Measurements from ENCODE around the gene SPOCK2.

The SPOCK2 gene

DNA sequence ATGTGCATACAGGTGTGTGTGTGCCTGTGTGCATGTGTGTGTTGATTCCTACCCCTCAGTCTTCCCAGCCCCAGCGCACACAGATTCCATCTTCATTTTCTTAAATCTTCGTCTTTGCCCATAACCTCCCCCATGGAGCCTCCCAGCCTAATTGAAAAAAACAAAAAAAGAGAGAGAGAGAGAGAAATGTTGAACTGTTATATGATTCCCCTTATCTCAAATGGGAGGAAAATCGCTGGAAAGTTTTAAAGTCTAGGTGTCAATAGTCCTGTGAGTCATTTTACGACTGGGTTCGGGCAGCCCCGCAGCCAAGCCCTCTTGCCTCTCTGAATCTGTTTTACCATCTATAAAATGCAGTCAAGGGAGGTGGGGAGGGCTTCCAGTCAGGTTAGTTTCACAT, 60.9 kb downstream of the SPOCK2 start:
- DNase-seq, result no peak
- ATAC-seq, result peak; percentile 36

DNA sequence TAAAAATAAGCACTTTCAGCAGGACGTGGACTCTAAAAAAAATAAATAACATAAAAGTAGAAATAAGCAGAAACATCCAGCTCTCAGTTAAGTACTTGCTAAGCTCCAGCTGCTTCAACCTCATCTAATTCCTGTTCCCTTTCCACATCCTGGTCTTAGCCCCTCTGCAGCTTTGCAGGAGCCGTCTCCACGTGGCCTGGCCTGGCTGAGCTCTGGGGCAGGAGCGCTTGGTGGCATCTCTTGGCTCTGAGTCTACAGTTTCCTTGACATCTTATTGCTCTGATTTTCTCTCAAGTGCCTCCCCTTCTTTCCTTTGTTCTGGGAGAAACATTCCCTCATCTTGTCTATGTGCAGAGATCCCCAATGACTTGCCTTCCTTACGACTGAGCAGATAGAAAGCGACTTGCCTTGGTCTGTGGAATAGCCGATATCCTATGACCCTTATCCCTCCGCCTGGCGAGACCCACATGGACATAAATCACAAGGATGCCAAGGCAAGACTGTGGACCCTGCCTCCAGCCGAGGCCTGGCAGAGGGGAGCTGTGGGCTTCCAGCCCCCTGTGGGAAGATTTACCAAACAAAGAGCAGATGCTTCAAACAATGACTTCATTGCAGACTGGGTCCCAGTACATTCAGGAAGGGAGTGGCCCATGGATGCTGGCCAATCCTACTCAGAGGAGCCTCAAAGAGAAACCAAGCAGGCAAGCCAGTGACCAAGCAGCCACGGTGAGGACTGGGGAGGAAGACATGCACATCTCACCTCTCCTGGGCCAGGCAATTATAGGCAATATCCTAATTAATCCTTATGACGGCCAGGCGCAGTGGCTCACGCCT, 61.9 kb downstream of the SPOCK2 start:
- no peak for ATAC-seq

DNA sequence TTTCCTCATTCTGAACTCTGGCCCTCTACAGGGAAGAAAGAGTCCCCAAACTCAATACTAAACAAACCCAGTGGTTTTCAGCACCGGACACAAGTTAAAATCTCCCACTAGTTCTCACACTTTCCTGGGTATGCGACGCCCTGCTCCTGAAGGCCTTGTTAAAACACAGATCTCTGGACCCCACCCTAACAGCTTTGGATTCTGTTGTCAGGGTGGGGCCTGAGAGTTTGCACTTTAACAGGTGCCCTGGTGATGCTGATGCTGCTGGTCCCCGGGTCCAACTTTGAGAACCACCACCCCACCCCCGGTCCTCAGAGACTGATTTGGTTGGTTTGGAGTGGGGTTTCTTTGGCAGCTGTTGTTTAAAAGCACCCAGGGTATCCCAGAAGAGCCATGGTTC, 62.5 kb downstream of the SPOCK2 start:
- ATAC-seq (no peak), DNase-seq (no peak)

More for the DNA sequence above, 61.9 kb downstream of the SPOCK2 start:
- no peak for DNase-seq

DNA sequence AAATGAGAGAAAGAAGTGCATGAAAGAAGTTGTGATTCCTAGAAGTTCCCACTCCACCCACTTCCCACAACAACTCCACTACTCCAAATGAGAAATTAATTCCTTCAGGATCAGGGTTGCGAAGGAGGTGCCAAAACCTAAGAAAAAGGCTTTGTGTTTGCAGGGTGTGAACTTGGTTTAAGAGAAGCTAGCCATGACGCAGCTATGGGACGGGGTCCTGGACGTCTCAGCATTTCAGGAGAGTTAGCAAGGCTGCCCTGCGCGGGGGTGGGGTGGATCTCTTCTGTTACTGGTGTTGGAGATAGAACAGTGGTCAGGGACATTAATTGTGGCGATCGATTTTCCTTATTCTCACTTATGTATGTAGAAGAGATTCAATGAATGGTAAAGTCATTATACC, 63.0 kb downstream of the SPOCK2 start:
- no peak for DNase-seq

DNA sequence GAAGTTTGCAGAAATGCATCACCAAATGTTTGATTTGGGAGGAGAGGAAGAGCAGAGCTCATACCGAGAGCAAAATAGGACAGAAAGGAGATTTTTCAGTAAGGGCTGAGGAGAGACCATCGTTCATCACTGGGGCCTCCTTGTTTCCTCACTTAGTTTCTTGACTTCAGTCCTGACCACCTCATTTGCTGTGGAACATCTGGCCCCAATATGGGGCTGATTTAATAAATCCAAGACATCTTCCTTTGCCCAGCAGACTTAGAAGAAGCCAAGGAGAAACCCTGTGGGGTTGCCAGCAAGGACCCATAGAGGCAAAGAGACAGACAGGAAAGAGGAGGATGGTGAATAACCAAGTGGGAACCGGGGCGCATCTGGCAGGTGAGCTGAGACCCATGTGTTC, 63.8 kb downstream of the SPOCK2 start:
- ATAC-seq, result no peak
- DNase-seq, result no peak

More for the DNA sequence above, 63.0 kb downstream of the SPOCK2 start:
- no peak for ATAC-seq

DNA sequence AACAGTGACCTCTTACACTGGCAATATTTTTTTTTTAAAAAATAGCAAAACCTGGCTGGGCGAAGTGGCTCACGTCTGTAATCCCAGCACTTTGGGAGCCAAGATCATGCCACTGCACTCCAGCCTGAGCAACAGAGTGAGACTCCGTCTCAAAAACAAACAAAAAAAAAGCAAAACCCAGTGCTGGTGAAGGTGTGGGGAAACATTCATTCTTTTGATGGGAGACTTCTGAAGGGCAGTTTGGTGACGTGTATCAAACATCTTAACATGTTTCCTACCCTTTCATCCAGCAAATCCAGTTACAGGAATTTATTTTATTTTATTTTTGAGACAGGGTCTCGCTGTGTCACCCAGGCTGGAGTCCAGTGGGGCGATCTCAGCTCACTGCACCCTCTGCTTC, 66.1 kb downstream of the SPOCK2 start:
- no peak for ATAC-seq
- no peak for DNase-seq

DNA sequence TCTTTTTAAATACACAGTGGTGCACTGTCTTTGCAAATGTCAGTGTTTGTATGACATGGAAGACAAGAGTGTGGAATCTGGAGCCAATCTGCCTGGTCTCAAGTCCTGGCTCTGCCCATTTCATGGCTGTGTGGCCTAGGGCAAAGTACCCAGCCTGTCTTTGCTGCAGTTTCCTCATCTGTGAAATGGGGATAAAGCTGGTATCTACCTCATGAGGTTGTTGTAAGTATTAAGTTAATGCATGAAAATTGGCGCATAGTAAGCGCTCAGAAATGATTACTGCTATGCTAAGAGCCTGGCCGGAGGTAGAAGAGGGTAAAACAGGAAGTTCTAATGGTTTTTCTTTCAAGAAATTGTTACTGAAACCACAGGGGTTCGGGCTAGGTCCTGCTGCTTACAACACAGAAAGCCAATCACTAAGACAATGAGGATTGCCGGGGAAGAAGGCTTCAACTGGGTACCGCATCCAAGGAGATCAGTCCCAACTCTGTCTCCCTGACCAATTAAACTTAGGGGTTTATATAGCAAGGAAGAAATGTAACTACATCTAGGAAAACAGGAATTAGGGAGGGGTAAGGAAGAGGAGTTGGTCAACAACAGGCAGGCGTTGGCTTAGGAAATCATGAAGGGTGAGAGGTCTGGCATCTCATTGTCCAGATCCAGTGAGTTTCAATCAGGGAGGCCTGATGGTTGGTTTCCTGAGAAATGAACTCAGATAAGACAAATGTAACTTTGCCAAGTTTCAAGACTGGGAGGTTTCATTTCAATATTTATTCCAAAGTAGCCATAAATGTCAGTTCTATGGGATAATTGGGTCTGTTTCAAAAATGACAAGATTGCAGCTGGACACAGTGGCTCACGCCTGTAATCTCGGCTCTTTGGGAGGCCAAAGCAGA, 67.2 kb downstream of the SPOCK2 start:
- DNase-seq, result no peak
- no peak for ATAC-seq

DNA sequence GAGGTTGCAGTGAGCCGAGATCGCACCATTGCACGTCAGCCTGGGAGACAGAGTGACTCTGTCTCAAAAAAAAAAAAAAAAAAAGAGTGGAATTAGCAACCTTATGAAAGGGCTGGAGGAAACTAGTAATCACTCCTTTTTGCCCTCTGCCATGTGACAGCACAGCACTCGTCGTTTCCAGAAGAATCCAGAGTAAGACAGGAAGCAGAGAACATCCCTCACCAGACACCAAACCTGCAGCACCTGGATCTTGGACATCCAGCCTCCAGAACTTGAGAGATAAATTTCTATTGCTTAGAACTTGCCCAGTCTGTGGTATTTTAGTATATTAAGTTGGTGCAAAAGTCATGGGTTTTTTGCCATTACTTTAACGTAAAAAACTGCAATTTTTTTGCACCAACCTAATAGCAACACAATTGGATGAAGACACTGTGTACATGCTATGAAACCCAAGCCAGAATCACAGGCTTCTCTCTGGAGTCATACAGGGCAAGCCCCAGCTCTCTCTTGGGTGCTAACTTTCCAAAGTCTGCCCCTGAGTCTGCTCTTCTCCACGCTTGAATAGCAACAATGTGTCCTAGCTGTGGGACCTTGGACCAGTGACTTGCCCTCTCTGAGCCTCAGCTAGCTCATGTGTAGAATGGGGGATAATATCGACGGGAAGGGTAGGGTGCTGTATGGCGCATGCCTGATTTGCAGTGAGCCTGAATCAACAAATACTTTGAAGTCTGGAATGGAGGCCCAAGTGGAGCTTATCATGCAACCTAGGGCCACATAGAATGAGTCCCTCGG, 69.1 kb downstream of the SPOCK2 start:
- DNase-seq (no peak), ATAC-seq (no peak)

DNA sequence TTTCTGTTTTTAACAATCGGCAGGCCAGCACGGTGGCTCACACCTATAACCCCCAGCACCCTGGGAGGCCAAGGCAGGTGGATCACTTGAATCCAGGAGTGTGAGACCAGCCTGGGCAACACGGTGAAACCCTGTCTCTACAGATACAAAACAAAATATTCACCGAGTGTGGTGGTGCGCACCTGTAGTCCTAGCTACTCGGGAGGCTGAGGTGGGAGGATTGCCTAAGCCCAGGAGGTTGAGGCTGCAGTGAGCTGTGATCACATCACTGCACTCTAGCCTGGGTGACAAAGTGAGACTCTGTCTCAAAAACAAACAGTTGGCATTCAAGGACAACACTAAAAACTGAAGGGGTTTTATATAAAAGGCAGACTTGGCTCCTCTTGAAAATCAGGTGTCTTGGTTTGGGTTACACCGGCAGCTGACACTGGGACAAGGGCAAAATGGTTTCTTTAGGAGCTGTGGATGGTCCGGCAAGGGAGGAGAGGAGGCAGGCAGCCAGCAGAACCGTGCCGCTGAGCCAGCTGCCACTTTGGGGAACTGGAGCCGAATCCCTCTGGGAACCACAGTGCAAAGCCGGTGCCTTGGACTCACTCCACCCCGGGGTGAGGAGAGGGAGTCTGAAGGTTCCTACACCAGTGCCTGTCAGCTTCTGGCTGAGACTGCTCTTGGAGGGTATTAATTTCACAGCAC, 71.6 kb downstream of the SPOCK2 start:
- no peak for DNase-seq
- ATAC-seq, result no peak

DNA sequence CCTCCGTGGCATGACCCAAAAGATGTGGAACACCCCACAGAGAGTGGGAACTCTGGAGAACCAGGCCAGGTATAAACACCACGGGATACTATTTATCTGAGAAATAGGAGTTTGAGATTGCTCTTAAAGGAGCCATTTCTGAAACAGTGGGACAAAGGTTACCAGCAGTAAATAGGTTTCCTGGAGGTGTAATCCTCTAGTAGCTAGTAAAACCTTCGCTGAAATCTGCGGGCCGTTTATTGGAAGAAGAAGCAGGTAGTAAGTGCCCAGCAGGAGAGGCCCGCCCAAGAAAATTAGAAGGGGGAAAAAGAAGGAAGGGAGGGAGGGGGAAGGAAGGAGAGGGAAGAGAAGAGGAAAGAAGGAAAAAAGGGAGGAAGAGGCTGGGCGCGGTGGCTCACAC, 72.5 kb downstream of the SPOCK2 start:
- no peak for DNase-seq

DNA sequence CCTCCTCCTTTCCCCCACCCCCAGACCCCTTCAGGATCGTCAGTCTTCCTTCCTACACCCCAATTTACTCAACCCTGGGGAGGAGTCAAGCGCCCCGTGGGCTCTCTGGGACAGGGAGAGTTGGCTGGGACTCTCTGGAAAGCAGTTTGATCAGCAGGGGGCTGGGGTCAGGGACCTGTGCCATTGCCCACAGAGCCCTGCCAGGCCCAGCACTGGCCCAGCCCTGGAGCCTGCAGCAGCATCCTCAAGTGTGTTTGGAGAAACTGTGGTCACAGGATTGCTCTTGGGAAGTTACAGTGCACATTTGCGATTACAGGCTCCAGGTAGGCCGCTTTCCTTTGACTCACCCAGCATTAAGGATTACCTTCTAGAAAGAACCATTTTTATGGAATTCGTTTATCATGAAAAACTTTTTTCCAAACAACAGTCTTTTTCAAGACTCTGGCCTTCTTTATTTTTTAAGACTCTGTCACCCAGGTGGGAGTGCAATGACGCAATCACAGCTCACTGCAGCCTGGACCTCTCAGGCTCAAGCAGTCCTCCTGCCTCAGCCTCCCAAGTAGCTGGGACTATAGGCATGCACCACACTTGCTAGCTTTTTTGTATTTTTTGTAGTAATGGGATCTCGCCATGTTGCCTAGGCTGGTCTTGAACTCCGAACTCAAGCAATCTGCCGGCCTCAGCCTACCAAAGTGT, 73.4 kb downstream of the SPOCK2 start:
- DNase-seq, result no peak
- ATAC-seq, result no peak

More for the DNA sequence above, 72.5 kb downstream of the SPOCK2 start:
- no peak for ATAC-seq

DNA sequence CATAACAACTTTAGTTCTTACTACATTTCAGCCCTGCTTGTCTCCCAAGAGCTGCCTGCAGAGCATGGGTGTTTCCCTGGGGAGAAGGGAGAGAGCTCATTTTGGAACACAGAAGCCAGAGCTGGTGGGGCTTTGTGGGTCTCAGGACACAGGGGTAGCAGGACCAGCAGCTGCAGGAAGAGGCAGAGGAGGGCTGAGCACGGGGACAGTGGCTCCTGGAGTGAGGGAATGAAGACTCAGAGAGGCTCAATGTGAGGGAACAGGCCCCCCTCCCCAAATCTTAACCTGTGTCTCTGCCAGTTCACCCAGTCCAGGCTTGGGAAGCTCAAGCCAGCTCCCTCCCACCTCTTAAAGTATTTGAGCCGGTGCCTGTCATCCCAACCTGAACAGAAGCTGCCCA, 74.2 kb downstream of the SPOCK2 start:
- ATAC-seq (no peak), DNase-seq (no peak)

DNA sequence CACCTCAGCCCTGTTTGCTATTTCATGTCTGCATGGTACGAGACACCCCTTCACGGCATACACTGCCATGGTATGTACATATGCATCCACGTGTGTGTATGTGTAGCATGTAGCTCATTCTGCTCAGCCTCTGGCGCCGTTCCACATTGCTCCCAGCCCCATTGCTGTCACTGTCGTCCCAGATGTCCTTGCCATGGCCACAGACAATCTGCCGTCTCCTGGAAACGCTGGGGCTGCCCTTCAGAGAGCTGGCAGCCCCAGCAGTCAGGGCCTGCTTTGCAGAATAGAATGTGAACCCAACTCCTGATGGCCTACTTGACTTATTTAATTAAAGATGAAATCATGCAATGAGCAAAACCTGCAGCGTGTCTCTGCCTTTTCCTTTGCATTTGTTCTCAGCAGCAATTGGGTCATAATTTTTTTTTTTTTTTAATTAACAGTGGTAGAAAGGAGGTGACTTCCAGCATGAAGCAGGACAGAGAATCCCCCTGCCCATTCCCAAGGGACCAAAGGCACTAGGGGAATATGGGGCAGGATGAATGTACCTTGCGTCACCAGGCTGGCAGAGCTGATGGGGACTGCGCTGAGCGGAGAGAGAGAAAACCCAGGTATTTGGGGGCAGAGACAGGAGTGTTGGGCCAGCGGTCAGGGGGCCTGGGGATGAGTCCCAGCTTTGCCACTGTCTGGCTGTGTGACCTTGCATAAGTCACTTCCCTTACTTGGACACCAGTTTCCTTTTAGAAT, 75.0 kb downstream of the SPOCK2 start:
- ATAC-seq (no peak), DNase-seq (no peak)

DNA sequence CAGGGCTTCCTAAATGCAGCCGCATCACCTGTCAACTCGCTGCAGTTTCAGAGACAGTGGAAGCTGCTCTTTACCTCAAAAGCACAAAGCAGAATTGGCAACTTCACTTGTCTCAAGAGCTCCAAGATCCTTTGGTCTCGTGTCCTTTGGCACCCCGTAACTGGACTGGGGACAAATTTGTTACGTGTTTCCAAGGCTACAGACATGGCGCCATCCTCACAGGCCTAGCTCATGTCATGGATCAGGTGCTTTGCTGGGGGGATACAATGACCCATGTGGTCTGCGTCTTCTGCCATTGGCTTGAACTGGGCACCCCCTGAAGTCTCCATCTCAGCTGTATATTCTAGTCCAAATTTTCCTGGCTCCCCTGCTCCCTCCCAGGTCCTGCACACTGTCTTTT, 75.6 kb downstream of the SPOCK2 start:
- no peak for ATAC-seq

DNA sequence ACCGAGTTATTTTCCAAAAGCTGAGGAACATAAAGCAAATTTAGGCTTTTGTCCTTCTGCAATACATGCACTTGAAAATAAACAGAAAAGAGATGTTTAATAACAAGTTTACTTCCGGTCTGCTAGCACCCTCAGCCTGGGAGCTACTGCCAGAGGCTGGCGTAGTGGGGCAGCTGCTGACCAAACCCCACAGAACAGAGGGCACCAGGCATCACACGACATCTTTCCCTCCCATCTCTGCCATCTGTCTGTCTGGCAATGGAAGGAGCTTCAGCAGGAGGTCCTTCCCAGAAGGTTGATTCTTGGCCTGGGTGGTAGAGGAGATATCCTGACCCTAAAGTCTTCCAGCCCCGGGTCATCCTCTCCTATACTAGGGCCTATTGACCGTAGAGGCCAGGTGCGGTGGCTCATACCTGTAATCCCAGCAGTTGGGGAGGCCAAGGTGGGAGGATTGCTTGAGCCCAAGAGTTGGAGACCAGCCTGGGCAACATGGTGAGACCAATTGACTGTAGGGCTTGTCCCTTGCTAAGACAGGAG, 76.3 kb downstream of the SPOCK2 start:
- DNase-seq (no peak), ATAC-seq (no peak)

More for the DNA sequence above, 75.6 kb downstream of the SPOCK2 start:
- no peak for DNase-seq

DNA sequence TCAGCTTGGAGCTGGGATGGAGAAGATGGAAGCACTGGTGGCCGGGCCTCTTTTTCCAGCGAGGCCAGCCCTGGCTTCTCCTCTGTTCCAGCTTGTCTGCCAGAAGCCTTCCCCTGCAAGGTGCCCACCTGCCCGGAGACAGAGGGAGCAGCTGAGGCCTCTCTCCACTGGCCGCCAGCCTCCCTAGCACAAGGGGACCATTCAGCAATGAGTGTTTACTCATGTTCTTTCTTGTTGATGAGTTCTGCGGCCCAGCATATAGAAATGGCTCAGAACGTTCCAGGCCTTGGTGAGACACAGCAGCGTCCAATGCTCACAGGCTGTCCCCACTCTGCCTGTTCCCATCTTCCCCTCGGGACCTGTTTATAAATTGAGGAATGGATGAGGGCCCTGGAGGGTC, 76.9 kb downstream of the SPOCK2 start:
- no peak for ATAC-seq
- no peak for DNase-seq

DNA sequence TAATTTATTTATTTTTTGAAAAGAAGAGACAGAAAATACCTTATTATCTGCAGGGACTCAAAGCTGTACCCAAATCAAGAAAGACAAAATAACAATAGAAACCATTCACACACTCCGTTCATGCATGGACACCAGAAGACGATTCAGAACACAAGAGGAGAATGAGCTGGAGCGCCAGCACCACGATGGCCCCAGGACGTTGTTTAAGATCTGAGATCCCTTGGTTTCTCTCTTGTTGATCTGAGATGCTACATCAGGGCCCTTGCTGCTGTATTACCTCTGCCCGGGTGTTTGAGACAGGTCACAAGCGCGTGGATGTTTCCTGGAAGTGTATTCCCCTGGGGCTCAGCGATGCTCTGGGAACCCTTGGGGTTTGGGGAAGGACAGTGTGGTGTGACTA, 77.3 kb downstream of the SPOCK2 start:
- DNase-seq, result no peak
- ATAC-seq, result no peak

DNA sequence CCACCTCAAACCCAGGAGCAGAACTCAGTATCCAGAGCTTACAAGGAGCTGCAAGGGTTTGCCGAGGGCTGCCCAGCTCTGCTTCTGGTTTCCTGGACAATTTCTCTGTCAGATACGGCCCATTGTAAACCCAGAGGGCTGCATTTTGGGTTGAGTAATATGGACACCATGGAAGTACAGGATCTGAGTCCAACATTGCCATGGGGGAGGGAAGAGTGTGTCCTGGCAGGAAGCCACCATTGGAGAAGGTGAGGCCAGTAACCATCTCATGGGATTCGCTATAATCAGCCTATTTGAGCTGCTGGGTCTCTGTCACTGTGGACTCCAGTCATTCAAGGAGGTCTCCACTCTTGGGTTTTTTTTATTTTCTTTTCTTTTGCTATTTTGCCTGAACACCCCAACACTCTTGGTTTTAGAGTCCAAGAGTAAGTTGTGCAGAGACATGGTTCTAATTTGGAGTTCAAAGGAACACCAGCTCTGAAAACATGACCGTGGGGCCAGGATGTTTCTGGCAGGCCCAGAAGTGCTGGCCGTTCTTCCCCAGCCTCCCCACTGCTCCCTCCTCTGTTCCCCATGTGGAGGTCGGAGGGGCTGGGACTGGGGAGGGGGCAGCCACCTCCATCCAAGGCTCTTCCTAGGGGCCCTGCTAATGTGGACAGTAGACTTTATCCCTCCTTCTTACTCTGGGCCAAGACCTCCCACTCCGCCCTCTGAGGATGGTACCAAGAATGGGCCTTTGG, 77.9 kb downstream of the SPOCK2 start:
- ATAC-seq (no peak), DNase-seq (no peak)

DNA sequence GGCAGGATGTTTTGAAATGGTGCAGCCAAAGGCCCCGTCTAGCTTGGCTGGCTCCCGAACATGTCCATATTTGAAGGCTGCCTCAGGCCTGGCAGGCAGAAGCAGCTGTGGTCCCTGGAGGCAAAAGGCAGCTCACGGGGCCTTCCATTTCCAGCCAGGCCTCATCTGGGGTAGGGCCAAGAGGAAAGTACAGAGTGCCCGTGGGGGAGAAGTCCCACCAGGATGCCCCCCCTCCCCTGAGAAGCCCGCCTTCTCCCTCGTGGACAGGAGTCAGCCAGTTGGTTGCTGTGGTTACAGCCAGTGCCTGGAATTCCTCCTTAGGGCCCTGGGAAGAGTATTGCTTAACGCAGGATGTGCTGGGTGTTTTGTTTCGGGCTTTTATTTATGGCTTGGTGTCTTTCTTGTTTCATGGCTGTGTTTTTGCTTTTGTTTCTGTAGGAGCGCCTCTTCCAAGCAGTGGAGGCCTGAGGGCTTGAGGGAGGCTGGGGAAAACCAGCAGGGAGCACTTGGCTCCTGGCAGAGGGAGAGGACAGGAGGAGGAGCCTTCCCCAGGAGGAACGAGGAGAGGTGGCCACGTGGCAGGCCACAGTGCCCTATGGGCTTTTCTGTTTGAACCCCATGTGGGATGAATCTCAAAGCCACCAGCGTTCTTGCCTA, 78.8 kb downstream of the SPOCK2 start:
- ATAC-seq, result no peak
- no peak for DNase-seq

Data from stimulated activated naive CD8-positive, alpha-beta T cell treated with anti-CD3 and anti-CD28 coated beads, Interleukin-15, Interleukin-2, amounts not matched to agents 100 U/mL and 50 U/mL, for 24 hours (primary cell).